ENCODE measurements around the gene RIT1.

- no peak for TF ChIP-seq CTCF (IDR thresholded peaks at IDR 0.05)
- TF ChIP-seq POLR2AphosphoS5 (IDR thresholded peaks at IDR 0.05), result no peak
- no peak for TF ChIP-seq POLR2A (IDR thresholded peaks at IDR 0.05)
Measured at GRCh38 chr1:155910621-155911121, 478 bp downstream of the RIT1 start.
